HCEC 1CT (cell line): ENCODE data around the gene MAP3K21.

Experiments
- DNase-seq: peaks from one replicate; pipeline ENCODE4 v3.0.0-alpha.2; 2017

Gene MAP3K21

GRCh38 chr1:233360525-233361102, 33.1 kb downstream of the MAP3K21 start:
- DNase-seq, result no peak

GRCh38 chr1:233361876-233362275, 34.4 kb downstream of the MAP3K21 start:
- no peak for DNase-seq

- DNase-seq, result no peak
Observed at GRCh38 chr1:233362743-233363142, 35.2 kb downstream of the MAP3K21 start.

- DNase-seq, result no peak
Observed at GRCh38 chr1:233364026-233364425, 36.5 kb downstream of the MAP3K21 start.

GRCh38 chr1:233364695-233365539, 37.4 kb downstream of the MAP3K21 start:
- peak; percentile 36 for DNase-seq

GRCh38 chr1:233366575-233366974, 39.1 kb downstream of the MAP3K21 start:
- no peak for DNase-seq

- peak; percentile 4 for DNase-seq
Observed at GRCh38 chr1:233367057-233367803, 39.7 kb downstream of the MAP3K21 start.

GRCh38 chr1:233368106-233368788, 40.7 kb downstream of the MAP3K21 start:
- peak; percentile 10 for DNase-seq

- no peak for DNase-seq
Observed at GRCh38 chr1:233368789-233369130, 41.2 kb downstream of the MAP3K21 start.

GRCh38 chr1:233372218-233373120, 44.9 kb downstream of the MAP3K21 start:
- DNase-seq, result no peak

GRCh38 chr1:233373226-233373625, 45.7 kb downstream of the MAP3K21 start:
- no peak for DNase-seq

- no peak for DNase-seq
Observed at GRCh38 chr1:233375653-233376052, 48.1 kb downstream of the MAP3K21 start.

- no peak for DNase-seq
Observed at GRCh38 chr1:233376382-233377110, 49.0 kb downstream of the MAP3K21 start.

- DNase-seq, result no peak
Observed at GRCh38 chr1:233379869-233380438, 52.4 kb downstream of the MAP3K21 start.

GRCh38 chr1:233381806-233382205, 54.3 kb downstream of the MAP3K21 start:
- DNase-seq, result no peak

GRCh38 chr1:233383984-233384383, 56.5 kb downstream of the MAP3K21 start:
- DNase-seq, result no peak

- DNase-seq, result no peak
Observed at GRCh38 chr1:233386336-233386735, 58.8 kb downstream of the MAP3K21 start.

- DNase-seq, result no peak
Observed at GRCh38 chr1:233387585-233387984, 60.1 kb downstream of the MAP3K21 start.

- DNase-seq, result no peak
Observed at GRCh38 chr1:233389169-233389568, 61.6 kb downstream of the MAP3K21 start.

GRCh38 chr1:233389893-233390292, 62.4 kb downstream of the MAP3K21 start:
- no peak for DNase-seq
